RWPE2 (cell line): ENCODE results near the gene EML1.

Experiments
- ATAC-seq: fragments of 200-7000 bp; cut with Tn5 transposase; 3 replicates; pipeline ENCODE4 v1.9.1; 2021; ENCODE audit warnings: low read depth
- DNase-seq: peaks from one replicate; pipeline ENCODE4 v3.0.0-alpha.2; 2020; ENCODE audit warnings: low spot score
- H3K27ac ChIP-seq: fragments of 450-650 bp; 2 replicates; pipeline ENCODE4 v1.5.1; 2017; ENCODE audit warnings: mild to moderate bottlenecking; ENCODE audit not compliant: poor library complexity, severe bottlenecking
- H3K27me3 ChIP-seq: fragments of 250-450 bp; sonication (Bioruptor Pico); 2 replicates; pipeline ENCODE4 v1.5.1; 2021; ENCODE audit warnings: mild to moderate bottlenecking, moderate library complexity; ENCODE audit not compliant: insufficient read depth, poor library complexity, severe bottlenecking
- H3K36me3 ChIP-seq: fragments of 250-450 bp; sonication (Bioruptor Pico); 2 replicates; pipeline ENCODE4 v1.5.1; 2020; ENCODE audit warnings: low read depth, mild to moderate bottlenecking, moderate library complexity
- H3K4me1 ChIP-seq: fragments of 250-450 bp; sonication (Bioruptor Pico); 2 replicates; pipeline ENCODE4 v1.5.1; 2021; ENCODE audit warnings: mild to moderate bottlenecking, moderate library complexity; ENCODE audit not compliant: insufficient read depth, poor library complexity, severe bottlenecking
- H3K4me3 ChIP-seq: fragments of 250-450 bp; sonication (Bioruptor Pico); 2 replicates; pipeline ENCODE4 v1.5.1; 2021; ENCODE audit warnings: mild to moderate bottlenecking, moderate library complexity; ENCODE audit not compliant: severe bottlenecking
- H3K9me3 ChIP-seq: fragments of 250-450 bp; sonication (Bioruptor Pico); 2 replicates; pipeline ENCODE4 v1.5.1; 2021; ENCODE audit warnings: mild to moderate bottlenecking, moderate library complexity; ENCODE audit not compliant: severe bottlenecking
- TF ChIP-seq, protein P1 (sequence below): fragments of 450-650 bp; IDR thresholded peaks from one replicate; pipeline ENCODE4 v1.5.1; 2017; ENCODE audit warnings: mild to moderate bottlenecking, moderate library complexity; ENCODE audit not compliant: poor library complexity, severe bottlenecking

Gene EML1

GRCh38 chr14:99779751-99780150 lies 13.5 kb upstream of the EML1 start:
- Histone ChIP-seq H3K27me3 (no peaks in the 10 kb centered on the region), H3K27ac (no peak overlapping the region), H3K4me1 (no peaks in the 10 kb centered on the region), H3K36me3 (no peaks in the 10 kb centered on the region; the same call in 1 of the 2 replicates), H3K4me3 (no peak overlapping the region), H3K9me3 (peaks cover 6% of the 10 kb centered on the region)
- ATAC-seq (peak; percentile 89), DNase-seq (no peak)
- TF ChIP-seq, protein P1, sequence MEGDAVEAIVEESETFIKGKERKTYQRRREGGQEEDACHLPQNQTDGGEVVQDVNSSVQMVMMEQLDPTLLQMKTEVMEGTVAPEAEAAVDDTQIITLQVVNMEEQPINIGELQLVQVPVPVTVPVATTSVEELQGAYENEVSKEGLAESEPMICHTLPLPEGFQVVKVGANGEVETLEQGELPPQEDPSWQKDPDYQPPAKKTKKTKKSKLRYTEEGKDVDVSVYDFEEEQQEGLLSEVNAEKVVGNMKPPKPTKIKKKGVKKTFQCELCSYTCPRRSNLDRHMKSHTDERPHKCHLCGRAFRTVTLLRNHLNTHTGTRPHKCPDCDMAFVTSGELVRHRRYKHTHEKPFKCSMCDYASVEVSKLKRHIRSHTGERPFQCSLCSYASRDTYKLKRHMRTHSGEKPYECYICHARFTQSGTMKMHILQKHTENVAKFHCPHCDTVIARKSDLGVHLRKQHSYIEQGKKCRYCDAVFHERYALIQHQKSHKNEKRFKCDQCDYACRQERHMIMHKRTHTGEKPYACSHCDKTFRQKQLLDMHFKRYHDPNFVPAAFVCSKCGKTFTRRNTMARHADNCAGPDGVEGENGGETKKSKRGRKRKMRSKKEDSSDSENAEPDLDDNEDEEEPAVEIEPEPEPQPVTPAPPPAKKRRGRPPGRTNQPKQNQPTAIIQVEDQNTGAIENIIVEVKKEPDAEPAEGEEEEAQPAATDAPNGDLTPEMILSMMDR = no peak

DNA sequence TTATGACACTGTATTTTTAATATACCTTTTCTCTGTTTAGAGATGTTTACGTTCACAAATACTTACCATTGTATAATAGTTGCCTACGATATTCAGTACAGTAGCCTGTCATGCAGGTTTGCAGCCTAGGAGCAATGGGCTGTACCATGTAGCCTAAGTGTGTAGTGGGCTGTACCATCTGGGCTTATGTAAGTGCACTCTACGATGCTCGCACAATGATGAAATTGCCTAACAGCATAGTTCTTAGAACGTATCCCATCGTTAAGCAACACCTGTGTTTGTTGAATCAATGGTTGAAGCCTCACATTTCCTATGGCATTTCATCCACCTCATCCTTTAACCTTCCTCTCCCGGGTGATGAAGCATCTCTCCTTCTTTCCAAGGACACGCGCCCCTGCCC lies 12.5 kb upstream of the EML1 start:
- DNase-seq = no peak
- H3K4me3 ChIP-seq = no peak overlapping the region
- no peak overlapping the region for H3K27ac ChIP-seq
- H3K4me1 ChIP-seq = no peaks in the 10 kb centered on the region
- peaks cover 6% of the 10 kb centered on the region for H3K9me3 ChIP-seq
- TF ChIP-seq, protein P1 = no peak
- no peak for ATAC-seq
- no peaks in the 10 kb centered on the region for H3K27me3 ChIP-seq
- no peaks in the 10 kb centered on the region; the same call in 1 of the 2 replicates for H3K36me3 ChIP-seq

DNA sequence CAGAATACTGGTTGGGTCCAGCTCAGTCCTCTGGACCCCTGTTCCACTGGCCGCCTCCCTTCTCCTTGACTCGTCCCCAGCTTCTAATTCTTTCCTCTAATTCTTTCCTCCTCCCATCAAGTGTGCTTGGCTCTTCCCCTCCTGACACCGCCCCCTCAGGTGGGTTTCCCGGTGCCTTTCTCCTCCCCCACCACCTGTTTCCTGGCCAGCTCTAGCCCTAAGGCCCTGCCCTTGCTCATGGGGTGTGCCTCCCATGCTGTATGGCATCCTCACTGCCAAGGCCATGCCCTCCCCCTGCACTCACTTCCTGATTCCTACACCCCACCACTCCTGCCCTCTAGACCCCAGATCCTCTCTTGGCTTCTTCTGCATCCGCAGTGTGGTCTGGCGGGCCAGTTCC lies 12.1 kb upstream of the EML1 start:
- no peak overlapping the region for H3K4me3 ChIP-seq
- no peak overlapping the region for H3K27ac ChIP-seq
- peaks cover 6% of the 10 kb centered on the region for H3K9me3 ChIP-seq
- no peak for ATAC-seq
- no peaks in the 10 kb centered on the region; the same call in 1 of the 2 replicates for H3K36me3 ChIP-seq
- no peak for DNase-seq
- TF ChIP-seq, protein P1 = no peak
- H3K4me1 ChIP-seq = no peaks in the 10 kb centered on the region
- H3K27me3 ChIP-seq = no peaks in the 10 kb centered on the region

DNA sequence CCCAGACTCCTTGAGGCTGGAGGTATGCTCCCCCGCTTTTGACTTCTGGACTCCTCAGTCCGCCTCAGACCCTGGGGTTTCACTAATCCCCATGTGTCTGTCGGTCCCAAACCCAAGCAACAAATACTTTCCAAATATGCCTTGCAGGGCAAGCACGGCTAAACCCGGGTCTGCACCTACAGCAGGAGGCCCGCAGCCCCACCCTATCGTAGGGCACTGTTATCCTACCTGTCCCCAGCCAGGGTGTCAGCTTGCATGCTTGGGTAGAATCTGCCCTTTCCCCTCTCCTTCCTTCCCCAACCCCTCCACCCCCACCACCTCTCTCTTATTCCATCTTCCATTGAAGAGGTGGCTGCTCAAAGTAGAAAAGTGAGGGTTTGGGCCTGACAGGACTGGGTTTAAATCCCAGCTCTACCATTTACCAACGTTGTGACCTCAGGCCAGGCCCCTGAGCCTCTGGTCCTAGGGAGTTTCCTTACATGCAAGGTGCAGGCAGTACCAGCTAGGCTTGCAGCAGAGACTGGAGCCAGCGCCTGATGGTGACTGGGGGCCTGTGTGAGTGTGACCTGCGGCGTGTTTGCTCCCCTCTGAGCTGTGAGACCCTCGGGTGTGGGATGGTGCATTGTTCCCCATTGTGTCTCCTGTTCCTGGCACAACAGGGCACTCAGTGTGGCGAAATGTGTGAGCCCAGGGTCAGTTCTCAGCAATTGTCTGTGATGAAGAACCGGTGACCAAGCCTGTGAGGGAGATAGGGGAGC lies 11.2 kb upstream of the EML1 start:
- no peaks in the 10 kb centered on the region for H3K27me3 ChIP-seq
- no peaks in the 10 kb centered on the region for H3K4me1 ChIP-seq
- DNase-seq (no peak), ATAC-seq (no peak)
- H3K27ac ChIP-seq = no peak overlapping the region
- peaks cover 6% of the 10 kb centered on the region for H3K9me3 ChIP-seq
- no peak overlapping the region for H3K4me3 ChIP-seq
- TF ChIP-seq, protein P1 = no peak
- no peaks in the 10 kb centered on the region; the same call in 1 of the 2 replicates for H3K36me3 ChIP-seq

DNA sequence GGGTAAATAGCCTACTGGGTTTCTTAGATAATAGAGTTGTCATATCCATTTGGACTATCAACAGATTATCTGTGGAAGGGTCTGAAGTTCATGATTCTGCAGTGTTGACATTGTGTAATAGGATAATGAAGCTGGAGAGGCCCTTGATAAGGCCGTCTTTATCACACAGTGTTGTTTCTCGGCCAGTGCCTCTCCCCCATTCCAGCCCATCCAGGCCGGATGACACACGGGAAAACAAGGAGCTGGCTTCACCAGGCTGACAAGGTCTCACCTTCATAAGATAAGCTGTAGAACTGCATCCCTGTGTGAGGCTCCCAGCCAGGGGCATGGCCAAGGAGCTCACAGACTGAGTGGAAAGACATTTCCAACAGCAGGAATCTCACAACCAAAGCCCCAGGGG lies 8.7 kb upstream of the EML1 start:
- TF ChIP-seq, protein P1 = no peak
- DNase-seq (no peak), ATAC-seq (no peak)
- H3K36me3 ChIP-seq = no peaks in the 10 kb centered on the region
- H3K4me3 ChIP-seq = no peak overlapping the region
- no peaks in the 10 kb centered on the region for H3K27me3 ChIP-seq
- H3K27ac ChIP-seq = no peak overlapping the region
- H3K9me3 ChIP-seq = no peaks in the 10 kb centered on the region
- no peaks in the 10 kb centered on the region for H3K4me1 ChIP-seq
